AG09309 (cell line): Measurements from ENCODE around the gene CHD5.

Experiments used
- DNase-seq: peaks from one replicate; pipeline ENCODE4 v3.0.0-alpha.2; 2010; ENCODE audit warnings: low read depth
- H3K4me3 ChIP-seq: 2 replicates; pipeline ENCODE4 v1.5.1; 2011; ENCODE audit warnings: mild to moderate bottlenecking, low read depth, low read length, moderate library complexity; ENCODE audit not compliant: control insufficient read depth
- TF ChIP-seq, protein P1 (sequence below): IDR thresholded peaks from 2 replicates; pipeline ENCODE4 v1.5.1; 2011; ENCODE audit warnings: mild to moderate bottlenecking, low read depth, low read length, inconsistent platforms; ENCODE audit not compliant: insufficient read depth, control insufficient read depth; ENCODE audit errors: missing control alignments

The CHD5 gene

DNA sequence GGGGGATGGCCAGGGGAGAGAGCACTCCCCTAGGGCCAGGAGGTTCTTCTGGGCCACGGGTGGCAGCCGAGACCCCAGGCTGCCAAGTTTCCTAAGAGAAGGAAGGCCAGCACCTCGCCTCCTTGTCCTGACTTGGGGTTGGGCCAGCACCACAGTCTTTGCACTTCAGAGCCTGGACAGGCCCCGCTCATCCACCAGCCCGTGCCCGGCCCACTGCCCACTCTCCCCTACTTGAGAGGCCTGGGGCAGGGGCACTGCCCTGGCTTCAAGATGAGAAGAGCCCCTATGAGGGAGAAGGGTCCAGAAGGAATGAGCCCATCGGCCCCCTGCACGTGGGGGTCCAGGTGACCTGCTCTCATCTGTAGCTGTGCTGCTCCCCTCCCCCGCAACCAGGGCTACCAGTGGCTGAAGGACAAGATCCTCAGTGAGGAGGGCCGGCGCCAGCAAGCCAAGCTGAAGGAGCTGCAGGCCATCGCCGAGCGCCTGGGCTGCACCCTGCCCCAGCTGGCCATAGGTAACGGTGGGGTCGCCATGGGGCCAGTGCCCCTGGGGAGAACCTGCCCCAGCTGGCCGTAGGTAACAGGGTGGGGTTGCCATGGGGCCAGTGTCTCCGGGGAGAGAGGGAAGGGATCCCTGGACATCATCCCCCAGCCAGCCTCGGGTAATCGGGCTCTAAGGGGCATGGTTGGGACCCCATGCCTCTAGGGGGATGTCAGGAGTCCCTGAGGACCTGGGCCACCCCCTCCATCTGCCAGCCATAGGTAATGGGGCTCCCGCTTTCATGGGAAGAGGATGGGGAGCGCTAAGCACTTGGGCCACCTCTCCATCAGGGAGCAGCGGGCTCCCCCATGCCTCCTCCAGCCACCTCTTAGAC lies 83.6 kb downstream of the CHD5 start:
- no peak for DNase-seq
- TF ChIP-seq, protein P1, sequence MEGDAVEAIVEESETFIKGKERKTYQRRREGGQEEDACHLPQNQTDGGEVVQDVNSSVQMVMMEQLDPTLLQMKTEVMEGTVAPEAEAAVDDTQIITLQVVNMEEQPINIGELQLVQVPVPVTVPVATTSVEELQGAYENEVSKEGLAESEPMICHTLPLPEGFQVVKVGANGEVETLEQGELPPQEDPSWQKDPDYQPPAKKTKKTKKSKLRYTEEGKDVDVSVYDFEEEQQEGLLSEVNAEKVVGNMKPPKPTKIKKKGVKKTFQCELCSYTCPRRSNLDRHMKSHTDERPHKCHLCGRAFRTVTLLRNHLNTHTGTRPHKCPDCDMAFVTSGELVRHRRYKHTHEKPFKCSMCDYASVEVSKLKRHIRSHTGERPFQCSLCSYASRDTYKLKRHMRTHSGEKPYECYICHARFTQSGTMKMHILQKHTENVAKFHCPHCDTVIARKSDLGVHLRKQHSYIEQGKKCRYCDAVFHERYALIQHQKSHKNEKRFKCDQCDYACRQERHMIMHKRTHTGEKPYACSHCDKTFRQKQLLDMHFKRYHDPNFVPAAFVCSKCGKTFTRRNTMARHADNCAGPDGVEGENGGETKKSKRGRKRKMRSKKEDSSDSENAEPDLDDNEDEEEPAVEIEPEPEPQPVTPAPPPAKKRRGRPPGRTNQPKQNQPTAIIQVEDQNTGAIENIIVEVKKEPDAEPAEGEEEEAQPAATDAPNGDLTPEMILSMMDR: no peak
- H3K4me3 ChIP-seq: no peak overlapping the region

DNA sequence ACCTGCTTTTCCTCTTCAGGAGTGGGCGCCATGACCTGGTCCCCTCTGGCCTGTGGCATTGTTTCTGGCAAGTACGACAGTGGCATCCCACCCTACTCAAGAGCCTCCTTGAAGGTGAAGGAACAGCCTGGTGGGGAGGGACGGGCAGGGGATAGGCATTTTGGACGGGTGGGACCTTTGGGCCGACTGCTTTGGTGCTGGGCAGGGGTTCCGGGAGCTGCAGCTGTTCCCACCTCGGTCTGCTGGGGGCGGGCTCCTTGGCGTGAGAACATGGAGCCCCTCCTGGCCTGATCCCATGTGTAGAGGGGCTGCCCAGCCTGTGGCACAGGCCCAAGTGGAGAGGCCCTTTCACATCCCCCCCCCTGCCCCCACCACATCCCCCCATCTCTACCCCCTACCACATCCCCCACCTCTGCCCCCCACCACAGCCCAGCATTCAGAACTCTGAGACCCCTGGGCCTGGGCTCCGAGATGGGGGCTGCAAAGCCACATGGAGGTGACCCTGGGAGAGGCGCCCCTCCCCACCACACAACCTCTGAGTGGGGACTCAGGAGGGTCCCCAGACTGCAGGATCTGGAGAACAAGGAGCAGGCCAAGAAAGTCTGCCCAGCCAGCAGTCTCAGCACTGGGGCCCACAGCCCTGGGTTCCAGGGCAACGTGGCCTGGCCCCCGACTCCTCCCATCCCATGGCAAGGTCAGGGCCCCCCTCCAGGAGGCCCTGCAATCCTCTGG lies 84.4 kb downstream of the CHD5 start:
- no peak overlapping the region for H3K4me3 ChIP-seq
- TF ChIP-seq, protein P1: no peak
- DNase-seq: no peak

DNA sequence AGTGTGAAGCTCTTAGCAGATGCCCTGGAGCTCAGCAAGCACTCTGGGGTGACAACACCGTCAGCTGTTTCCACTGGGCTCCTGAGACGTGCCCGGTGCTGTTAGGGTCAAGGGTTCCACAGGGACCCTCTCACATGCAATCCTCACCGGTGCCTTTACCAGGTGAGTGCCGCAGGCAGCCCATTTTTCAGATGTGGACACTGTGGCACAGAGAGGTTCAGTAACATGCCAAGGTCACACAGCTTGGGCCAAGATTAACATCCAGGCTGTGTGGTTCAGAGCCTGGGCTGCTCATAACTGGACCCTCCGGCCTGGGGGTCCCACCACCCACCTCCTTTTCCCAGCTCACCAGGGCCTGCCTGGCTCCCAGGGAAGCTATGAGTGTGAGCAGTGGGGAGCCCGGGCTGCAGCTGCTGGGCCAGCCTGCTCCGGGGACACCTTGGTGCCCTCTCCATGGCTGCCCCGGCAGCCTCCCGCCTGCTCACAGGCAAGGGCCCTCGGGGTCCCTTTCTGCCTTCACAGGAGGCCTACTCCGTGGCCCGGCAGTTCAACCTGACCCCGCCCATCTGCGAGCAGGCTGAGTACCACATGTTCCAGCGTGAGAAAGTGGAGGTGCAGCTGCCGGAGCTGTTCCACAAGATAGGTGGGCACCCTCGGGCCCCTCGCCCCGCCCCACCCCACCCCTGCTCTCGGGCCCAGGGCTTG lies 85.2 kb downstream of the CHD5 start:
- TF ChIP-seq, protein P1: no peak
- DNase-seq: no peak
- no peak overlapping the region for H3K4me3 ChIP-seq

DNA sequence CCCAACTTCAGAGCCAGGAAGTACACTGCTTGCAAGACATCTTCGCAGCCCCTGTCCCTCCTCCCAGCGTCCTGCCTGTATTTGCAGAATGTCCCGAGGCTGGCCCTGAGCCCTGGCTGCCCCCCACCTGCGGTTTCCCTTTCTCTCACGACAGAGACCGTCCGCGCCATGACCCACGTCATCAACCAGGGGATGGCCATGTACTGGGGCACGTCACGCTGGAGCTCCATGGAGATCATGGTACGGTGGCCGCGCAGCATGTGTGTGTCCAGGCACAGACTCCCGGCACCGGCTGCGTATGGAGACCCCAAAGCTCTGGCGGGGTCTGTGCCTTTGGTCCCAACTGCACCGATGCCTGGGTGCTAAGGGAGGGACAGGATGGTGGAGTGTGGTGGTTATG lies 85.9 kb downstream of the CHD5 start:
- TF ChIP-seq, protein P1: no peak
- no peak for DNase-seq
- H3K4me3 ChIP-seq: no peak overlapping the region

DNA sequence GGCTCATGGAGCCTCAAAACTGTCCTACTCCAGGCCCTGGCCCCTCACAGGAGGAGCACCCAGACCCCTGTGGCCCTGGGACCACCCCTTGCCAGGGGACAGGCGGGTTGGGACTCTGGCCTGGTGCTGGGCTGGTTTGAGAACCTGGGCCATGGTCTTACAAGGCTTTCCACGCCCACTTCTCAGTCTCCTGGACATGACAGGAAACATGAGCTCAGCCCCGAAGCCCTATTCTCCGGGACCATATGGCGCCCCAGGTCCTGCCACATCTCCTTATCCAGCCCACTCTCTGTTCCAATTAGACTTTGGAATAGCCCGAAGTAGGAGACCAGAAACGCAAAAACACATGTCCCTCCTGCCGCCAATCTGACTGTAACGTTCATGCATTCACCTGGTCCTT lies 86.5 kb downstream of the CHD5 start:
- no peak overlapping the region for H3K4me3 ChIP-seq
- TF ChIP-seq, protein P1: no peak
- DNase-seq: no peak

DNA sequence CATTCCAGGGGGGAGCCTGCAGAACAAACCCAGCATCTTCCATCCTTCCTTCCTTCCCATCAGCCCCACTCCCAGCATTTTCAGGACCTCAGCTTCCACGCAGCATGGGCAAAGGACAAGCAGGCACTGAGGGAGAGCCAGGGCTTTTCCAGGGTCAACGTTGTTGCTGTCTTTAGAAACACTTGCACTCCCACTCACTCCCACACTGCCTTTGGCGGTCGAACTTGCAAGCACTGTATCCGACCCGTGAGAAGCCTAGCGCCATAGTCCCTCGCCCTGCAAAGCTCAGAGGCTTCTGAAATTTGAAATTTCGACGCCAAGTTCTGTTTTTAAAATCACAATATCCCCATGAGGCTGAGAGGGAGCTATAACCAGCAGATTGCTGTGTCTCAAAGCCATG lies 87.0 kb downstream of the CHD5 start:
- H3K4me3 ChIP-seq: no peak overlapping the region
- DNase-seq: no peak
- TF ChIP-seq, protein P1: no peak
